Keratinocyte (primary cell): Measurements from ENCODE around the gene SLC39A10. TPM values are rescaled to one million over a fixed set of nuclear protein-coding genes. Genes with fewer than 3 reads are reported as not detected.
A peak's percentile ranks its signal among the peaks of the same experiment; 100 is the strongest.

ENCODE experiments used
- DNase-seq: peaks from one replicate; pipeline ENCODE4 v3.0.0-alpha.2; 2011; ENCODE audit warnings: low read depth, missing footprints, low spot score
- FAIRE-seq: peaks from 2 replicates; lab custom pipeline; 2011; peaks lifted over from hg19 to GRCh38; lab: Jason Lieb, UNC
- H2AFZ ChIP-seq: 2 replicates; pipeline ENCODE4 v1.6.0; 2012; ENCODE audit warnings: low read length, control low read depth, inconsistent platforms; ENCODE audit not compliant: control insufficient read depth
- H3K27ac ChIP-seq: 2 replicates; pipeline ENCODE4 v1.5.1; 2011; ENCODE audit warnings: low read length; ENCODE audit not compliant: control insufficient read depth, insufficient read depth
- H3K27me3 ChIP-seq: 3 replicates; pipeline ENCODE4 v1.6.0; 2011; ENCODE audit warnings: low read length; ENCODE audit not compliant: control insufficient read depth, insufficient read depth; ENCODE audit errors: extremely low read depth
- H3K36me3 ChIP-seq, 2 experiments: 2 replicates in 1 of 2; 3 replicates in 1 of 2; pipeline ENCODE4 v1.5.1; 2011; ENCODE audit warnings: low read length in 2 of 2, mild to moderate bottlenecking in 1 of 2; ENCODE audit not compliant: control insufficient read depth in 2 of 2, insufficient read depth in 2 of 2; ENCODE audit errors: extremely low read depth in 1 of 2
- H3K4me1 ChIP-seq: 3 replicates; pipeline ENCODE4 v1.5.1; 2011; ENCODE audit warnings: low read length; ENCODE audit not compliant: control insufficient read depth, insufficient read depth; ENCODE audit errors: extremely low read depth
- H3K4me2 ChIP-seq: 3 replicates; pipeline ENCODE4 v1.6.0; 2011; ENCODE audit warnings: low read depth, low read length; ENCODE audit not compliant: control insufficient read depth, insufficient read depth; ENCODE audit errors: extremely low read depth
- H3K4me3 ChIP-seq, 3 experiments: fragments of 200-600 bp in 1 of 3; sonication (generic) in 1 of 3; 2 replicates in 2 of 3; 3 replicates in 1 of 3; pipeline ENCODE4 v1.5.1; 2011 to 2016; ENCODE audit warnings: low read length in 3 of 3, mild to moderate bottlenecking in 3 of 3, control low read depth in 2 of 3, inconsistent platforms in 1 of 3, low read depth in 1 of 3, mixed read lengths in 1 of 3, mixed run types in 1 of 3, moderate library complexity in 1 of 3; ENCODE audit not compliant: control insufficient read depth in 2 of 3, insufficient read depth in 2 of 3; ENCODE audit errors: extremely low read depth in 1 of 3
- H3K79me2 ChIP-seq: 2 replicates; pipeline ENCODE4 v1.6.0; 2012; ENCODE audit warnings: low read length; ENCODE audit not compliant: control insufficient read depth, insufficient read depth
- H3K9ac ChIP-seq: 3 replicates; pipeline ENCODE4 v1.6.0; 2011; ENCODE audit warnings: low read length; ENCODE audit not compliant: control insufficient read depth, insufficient read depth; ENCODE audit errors: extremely low read depth
- H3K9me1 ChIP-seq: 3 replicates; pipeline ENCODE4 v1.6.0; 2011; ENCODE audit warnings: low read length; ENCODE audit not compliant: control insufficient read depth, insufficient read depth; ENCODE audit errors: extremely low read depth
- H3K9me3 ChIP-seq: 2 replicates; pipeline ENCODE4 v1.5.1; 2012; ENCODE audit warnings: low read depth, low read length; ENCODE audit not compliant: control insufficient read depth
- H4K20me1 ChIP-seq: 3 replicates; pipeline ENCODE4 v1.6.0; 2011; ENCODE audit warnings: low read length; ENCODE audit not compliant: control insufficient read depth, insufficient read depth; ENCODE audit errors: extremely low read depth
- CTCF ChIP-seq, 3 experiments: IDR thresholded peaks in 1 of 3; conservative IDR thresholded peaks in 1 of 3; optimal IDR thresholded peaks in 1 of 3; 2 replicates in 2 of 3; 3 replicates in 1 of 3; pipeline versions ENCODE3 to v1.5.1; 2011; ENCODE audit warnings: low read length in 3 of 3, mild to moderate bottlenecking in 3 of 3, moderate library complexity in 2 of 3, control low read depth in 1 of 3, inconsistent platforms in 1 of 3; ENCODE audit not compliant: insufficient read depth in 2 of 3; ENCODE audit errors: extremely low read depth in 1 of 3
- EZH2 ChIP-seq: IDR thresholded peaks from one replicate; pipeline ENCODE4 v1.6.1; 2012; ENCODE audit warnings: inconsistent platforms, mild to moderate bottlenecking, low read length, moderate library complexity
- dilution Hi-C: fragments of 300-500 bp; cut with MboI; formaldehyde crosslinking; loops from one replicate; pipeline ENCODE4 v1.7.0; 2020; ENCODE audit warnings: low sequenced_read_pairs; ENCODE audit not compliant: extremely low pct_ligation_motif_present
- polyA plus RNA-seq, 5 experiments: library from polyadenylated mRNA; depleted of rRNA in 3 of 5; stranded (reverse) in 3 of 5; stranded (forward) in 1 of 5; unstranded in 1 of 5; fragments of >200 nt; gene quantifications; 1 replicate in 1 of 5; 2 replicates in 3 of 5; 3 replicates in 1 of 5; pipeline versions ENCODE4 v1.2.1 to v1.2.3, GENCODE V29; 2011 to 2012; ENCODE audit warnings: missing spikeins in 2 of 5, low read depth in 1 of 5, low replicate concordance in 1 of 5

Gene SLC39A10
- polyA plus RNA-seq, 1 donor (not counting 4 experiments of a cell fraction or from before 2014, with no cell fraction given): 19.4 TPM

GRCh38 chr2:195620501-195620900 lies 36.5 kb upstream of the SLC39A10 start:
- H3K79me2 ChIP-seq: no peaks in the 10 kb centered on the region
- H3K9me3 ChIP-seq: no peaks in the 10 kb centered on the region
- H2AFZ ChIP-seq: peak overlapping the region; percentile 15
- no peak overlapping the region for H3K27ac ChIP-seq
- no peaks in the 10 kb centered on the region for H4K20me1 ChIP-seq
- H3K27me3 ChIP-seq: no peaks in the 10 kb centered on the region
- H3K9me1 ChIP-seq: no peaks in the 10 kb centered on the region
- DNase-seq (no peak), FAIRE-seq (no peak)
- TF ChIP-seq CTCF (optimal IDR thresholded peaks at IDR 0.05 in 1 of 3, IDR thresholded peaks at IDR 0.05 in 1 of 3, conservative IDR thresholded peaks at IDR 0.05 in 1 of 3; ENCODE audit: extremely low read depth in 1 of 3, insufficient read depth in 2 of 3, low read length in 3 of 3): no peak
- dilution Hi-C loops: no loop called here
- no peak overlapping the region for H3K9ac ChIP-seq
- H3K4me2 ChIP-seq: no peak overlapping the region
- no peak overlapping the region for H3K4me3 ChIP-seq
- no peaks in the 10 kb centered on the region for H3K36me3 ChIP-seq
- H3K4me1 ChIP-seq: peaks cover 22% of the 10 kb centered on the region

DNA sequence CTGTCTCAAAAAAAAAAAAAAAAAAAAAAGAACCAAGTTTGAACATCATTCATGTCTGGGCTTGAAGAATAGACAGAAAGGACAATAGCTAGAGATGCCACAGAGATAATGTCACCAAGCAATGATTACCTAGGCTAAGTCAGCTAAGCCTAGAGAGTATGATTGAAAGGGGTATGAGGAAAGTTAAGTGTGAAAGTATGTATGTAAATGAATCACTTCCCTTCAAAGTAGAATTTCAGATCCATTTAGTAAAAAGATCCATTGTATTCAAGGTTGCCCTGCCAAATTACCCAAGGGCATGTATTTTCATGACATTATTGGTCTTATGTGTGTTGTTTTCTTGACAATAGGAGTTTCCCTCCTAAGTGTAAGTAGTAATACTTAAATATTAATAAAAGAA lies 34.1 kb upstream of the SLC39A10 start:
- Histone ChIP-seq H3K9ac (no peak overlapping the region), H3K79me2 (no peaks in the 10 kb centered on the region)

More for the DNA sequence above, 34.1 kb upstream of the SLC39A10 start:
- Histone ChIP-seq H3K27ac (peak overlapping the region; percentile 60), H3K4me2 (peak overlapping the region; percentile 50), H3K9me3 (no peaks in the 10 kb centered on the region), H3K27me3 (no peaks in the 10 kb centered on the region), H3K9me1 (no peaks in the 10 kb centered on the region), H3K36me3 (no peaks in the 10 kb centered on the region), H4K20me1 (no peaks in the 10 kb centered on the region), H3K4me1 (peaks cover 44% of the 10 kb centered on the region), H3K4me3 (peak overlapping the region in 1 of 3 experiments; percentile 38), H2AFZ (no peak overlapping the region)
- dilution Hi-C loops: no loop called here
- no peak for TF ChIP-seq EZH2
- TF ChIP-seq CTCF (optimal IDR thresholded peaks at IDR 0.05 in 1 of 3, IDR thresholded peaks at IDR 0.05 in 1 of 3, conservative IDR thresholded peaks at IDR 0.05 in 1 of 3; ENCODE audit: extremely low read depth in 1 of 3, insufficient read depth in 2 of 3, low read length in 3 of 3): no peak
- DNase-seq: peak; percentile 96
- peak; percentile 91 for FAIRE-seq
